PC-3 (cell line): ENCODE measurements around the gene SSTR3.

Experiments used
- EZH2 ChIP-seq: fragments of 300-600 bp; sonication (generic); IDR thresholded peaks from one replicate; pipeline ENCODE4 v1.6.1; 2017; ENCODE audit warnings: antibody characterized with exemption, mild to moderate bottlenecking, low read length; ENCODE audit not compliant: unreplicated experiment
- EZH2phosphoT487 ChIP-seq: fragments of 300-600 bp; sonication (generic); IDR thresholded peaks from 2 replicates; pipeline ENCODE4 v1.6.1; 2018; ENCODE audit warnings: mild to moderate bottlenecking, antibody characterized with exemption, low read length, borderline replicate concordance
- TF ChIP-seq, protein P1 (sequence below): fragments of 300-600 bp; sonication (generic); conservative IDR thresholded peaks from 2 replicates; pipeline ENCODE4 v1.5.1; 2017; ENCODE audit warnings: antibody characterized with exemption, low read depth, mild to moderate bottlenecking, low read length

DNA sequence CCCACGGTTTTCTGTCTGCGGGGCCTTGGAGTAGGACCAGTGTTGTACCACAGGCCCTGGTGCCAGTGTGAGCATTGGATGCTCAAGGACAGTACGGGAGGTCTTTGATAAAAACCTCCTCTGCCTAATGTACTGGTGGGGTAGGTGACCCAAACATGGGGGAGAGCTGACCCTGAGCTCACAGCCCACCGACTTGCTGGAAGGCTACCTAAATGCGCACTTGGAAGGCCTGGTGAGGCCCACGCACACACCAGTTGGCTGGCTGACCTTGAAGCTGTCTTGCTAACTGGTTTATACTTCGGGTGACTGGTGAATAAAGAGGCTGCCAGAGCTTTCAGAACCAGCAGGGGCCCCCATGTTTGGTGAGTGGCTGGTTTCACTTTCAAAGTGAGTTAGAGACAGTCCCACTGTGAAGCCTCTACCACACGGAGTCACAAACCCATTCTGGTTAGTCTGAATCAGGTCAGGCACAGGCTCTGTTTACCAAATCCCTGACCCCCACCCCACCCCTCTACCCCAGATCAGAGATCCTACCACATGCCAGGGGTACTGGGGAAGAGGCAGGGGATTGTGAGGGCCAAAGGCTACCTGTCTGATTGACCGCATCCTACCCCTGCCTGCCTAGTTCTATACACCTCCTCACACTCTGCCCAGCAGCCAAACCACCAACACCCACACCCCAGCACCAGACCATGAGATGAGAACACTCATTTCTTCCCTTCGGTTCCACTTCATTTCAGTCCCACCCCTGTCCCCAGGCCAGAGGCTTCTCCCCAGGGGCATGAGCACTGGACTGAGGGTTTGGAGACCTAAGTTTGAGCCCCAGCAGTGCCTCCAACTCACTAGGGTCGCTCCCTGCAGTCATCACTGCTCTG lies 49.8 kb downstream of the SSTR3 start:
- TF ChIP-seq, protein P1, sequence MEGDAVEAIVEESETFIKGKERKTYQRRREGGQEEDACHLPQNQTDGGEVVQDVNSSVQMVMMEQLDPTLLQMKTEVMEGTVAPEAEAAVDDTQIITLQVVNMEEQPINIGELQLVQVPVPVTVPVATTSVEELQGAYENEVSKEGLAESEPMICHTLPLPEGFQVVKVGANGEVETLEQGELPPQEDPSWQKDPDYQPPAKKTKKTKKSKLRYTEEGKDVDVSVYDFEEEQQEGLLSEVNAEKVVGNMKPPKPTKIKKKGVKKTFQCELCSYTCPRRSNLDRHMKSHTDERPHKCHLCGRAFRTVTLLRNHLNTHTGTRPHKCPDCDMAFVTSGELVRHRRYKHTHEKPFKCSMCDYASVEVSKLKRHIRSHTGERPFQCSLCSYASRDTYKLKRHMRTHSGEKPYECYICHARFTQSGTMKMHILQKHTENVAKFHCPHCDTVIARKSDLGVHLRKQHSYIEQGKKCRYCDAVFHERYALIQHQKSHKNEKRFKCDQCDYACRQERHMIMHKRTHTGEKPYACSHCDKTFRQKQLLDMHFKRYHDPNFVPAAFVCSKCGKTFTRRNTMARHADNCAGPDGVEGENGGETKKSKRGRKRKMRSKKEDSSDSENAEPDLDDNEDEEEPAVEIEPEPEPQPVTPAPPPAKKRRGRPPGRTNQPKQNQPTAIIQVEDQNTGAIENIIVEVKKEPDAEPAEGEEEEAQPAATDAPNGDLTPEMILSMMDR: no peak
- TF ChIP-seq EZH2phosphoT487: no peak
- TF ChIP-seq EZH2: no peak
